AML-193 (cell line): ENCODE measurements around the gene QSOX2.
"Not testable (repeated sequence)": the region's sequence is repeated elsewhere in the genome, so short reads cannot be mapped to it uniquely, and the experiment has no call there.

Experiments
- DNase-seq, 2 experiments: peaks; one replicate each; lab custom pipeline; 2025; lab: John Stamatoyannopoulos, UW

The QSOX2 gene

DNA sequence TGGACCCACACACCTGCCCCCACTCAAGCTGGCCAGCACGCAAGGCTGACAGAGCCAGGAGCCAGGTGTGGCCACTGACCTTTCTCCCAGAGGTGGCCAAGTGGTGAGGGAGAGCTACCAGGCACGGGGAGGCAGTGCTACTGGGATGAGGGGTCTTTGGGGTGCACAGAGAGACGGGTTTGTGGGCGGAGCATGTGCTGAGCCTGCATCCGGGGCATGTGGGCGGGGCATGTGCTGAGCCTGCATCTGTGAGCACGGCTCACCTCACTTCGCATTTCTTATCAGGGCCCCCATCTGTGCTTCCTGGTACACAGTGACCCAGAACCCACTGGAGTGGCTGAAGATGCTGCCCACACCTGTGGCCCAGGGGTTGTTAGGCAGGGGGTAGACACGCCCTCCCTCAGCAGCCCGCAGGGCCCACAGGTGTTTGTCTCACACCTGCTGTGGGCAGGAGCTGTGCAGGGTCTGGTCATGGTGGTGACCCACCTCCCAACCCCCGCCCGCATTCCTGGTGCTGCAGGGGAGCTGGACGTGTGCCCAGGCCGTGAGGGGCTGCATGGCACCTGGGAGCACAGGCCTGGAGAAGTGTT is 36.8 kb upstream of the QSOX2 start:
- no peak for DNase-seq

DNA sequence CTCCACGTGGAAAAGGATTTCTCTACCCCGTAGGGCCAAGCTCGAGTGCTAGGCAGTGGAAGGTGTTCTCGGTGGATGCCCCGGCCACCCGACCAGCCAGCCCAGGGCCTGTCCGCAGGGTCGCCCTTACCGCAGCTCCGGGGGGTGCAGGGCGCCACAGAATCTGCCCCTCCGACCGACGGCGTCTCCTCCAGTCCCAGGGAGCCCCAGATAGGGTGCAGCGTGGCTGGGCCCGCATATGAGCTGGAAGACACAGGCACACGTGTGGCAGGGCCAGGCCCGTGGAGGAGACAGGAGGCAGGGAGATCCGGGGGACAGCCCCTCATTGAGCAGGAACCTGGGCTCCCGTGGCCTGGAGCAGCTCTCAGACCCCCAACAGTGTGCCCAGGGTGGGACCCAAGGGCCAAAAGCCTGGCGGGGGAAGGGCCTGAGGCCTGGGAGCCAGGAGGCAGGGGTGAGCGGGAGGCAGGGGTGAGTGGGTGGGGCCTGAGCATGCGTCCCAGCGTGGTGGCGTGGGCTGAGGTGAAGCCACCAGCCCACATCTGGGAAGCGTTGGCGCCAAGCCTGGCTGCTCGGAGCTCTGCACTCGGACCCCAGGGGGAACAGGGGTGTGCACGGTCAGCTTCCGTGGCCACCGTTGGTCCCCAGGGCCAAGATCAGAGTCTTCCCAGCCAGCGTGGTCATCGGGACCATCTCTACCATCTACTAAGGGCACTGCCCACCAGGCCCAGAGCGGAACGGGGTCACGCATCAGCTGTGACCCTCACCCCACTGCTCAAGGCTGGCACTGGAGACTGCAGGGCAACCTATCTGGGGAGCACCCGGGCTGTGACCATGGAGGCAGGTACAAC is 36.0 kb upstream of the QSOX2 start:
- no peak for DNase-seq

DNA sequence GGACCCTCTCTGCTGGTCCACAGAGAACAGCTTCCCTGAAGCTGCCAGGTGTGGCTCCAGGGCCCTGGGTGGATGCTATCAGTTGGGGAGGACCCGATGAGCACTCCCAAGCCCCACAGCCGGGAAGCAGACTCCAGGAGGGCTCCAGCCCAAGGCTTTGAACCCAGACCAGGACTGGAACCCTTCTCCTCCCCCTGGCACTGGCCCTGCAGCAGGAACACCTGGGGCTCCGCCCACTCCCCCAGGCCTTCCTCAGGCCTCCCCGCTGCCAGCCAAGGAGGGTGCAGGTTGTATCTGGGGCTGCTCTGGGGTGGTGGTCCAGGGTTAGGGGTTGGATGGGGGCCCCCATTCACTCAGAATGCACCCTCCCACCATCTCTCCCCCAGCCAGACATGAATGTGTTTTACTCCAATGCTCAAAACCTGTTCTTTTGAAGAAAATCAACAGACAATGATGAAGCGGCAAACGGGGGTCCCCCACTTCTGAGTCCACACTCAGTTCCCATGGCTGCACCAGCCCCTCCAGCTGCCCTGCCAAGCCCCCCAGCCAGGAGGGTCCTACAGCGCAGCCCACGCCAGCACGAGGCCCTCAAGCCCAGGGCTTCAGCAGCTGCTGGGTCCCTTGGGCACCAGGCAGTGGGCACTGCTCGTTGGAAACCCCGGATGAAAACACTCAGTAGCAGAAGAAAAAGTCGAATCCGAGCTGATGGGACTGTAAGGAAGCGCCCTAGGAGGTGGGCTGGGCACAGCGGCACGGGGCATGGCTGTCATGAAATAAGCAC is 35.1 kb upstream of the QSOX2 start:
- no peak for DNase-seq

DNA sequence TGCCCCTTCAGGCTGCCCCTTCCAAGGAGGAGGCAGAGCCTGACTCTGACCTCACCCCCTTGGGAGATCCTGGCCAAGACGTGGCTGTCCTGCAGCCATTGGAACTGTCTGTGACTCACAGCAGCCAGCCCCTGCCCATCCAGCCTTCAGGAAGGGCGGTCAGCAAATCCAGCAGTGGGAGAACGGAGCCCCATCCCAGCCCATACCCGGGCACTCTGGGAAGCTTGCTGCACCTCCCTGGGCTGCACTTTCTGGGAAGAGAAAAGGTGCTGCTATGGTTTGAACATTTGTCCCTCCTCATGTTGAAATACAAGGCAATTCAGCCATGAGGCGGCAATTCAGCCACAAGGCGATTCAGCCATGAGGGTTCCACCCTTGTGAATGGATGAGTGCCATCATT is 33.9 kb upstream of the QSOX2 start:
- DNase-seq: no peak

DNA sequence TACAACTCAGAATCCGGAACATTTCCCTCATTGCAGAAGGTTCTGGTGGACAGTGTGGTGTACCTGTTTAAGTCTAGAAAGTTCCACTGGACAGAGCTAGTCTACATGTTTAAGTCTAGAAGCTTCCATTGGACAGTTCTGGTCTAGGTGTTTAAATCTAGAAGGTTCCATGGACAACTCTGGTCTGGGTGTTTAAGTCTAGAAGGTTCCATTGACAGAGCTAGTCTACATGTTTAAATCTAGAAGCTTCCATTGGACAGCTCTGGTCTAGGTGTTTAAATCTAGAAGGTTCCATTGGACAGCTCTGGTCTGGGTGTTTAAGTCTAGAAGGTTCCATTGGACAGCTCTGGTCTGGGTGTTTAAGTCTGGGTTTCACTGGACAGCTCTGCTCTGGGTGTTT is 33.3 kb upstream of the QSOX2 start:
- DNase-seq: no peak

DNA sequence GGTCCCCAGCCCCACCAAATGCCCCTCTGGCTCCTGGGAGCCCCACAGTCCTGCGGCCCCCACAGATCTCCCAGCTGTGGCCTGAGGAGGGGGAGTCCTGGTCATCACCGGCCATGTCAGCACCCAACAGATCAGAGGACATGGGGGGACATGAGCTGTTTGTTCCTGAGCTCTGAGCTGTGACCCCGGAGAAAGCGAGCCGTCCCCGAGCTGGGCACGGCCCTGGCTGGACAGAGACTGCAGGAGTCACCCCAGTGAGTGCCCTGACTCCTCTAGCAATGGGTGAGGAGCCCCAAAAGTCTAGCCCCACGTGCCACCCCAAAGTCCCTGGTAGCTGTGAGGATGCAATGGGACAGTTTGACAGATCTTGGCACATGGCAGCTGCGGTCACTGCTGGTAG is 32.6 kb upstream of the QSOX2 start:
- no peak for DNase-seq

DNA sequence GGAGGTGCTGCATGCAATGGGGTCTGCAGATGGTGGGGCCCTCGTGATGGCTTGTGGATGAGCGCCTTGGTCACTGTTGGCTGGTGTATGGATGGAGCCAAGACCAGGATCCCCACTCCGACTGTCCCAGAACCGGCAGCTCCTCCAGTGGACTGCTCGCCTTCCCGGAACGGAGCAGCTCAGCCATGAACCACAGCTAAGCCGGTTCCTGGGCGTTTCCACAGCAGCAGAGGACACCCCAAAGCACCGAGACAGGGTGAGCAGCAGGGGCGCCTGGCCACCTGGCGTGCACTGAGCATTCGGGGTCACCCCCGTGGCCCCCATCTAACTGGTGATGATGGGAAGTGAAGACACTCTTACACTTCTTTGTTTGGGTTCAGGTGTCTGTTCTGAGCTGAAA is 32.1 kb upstream of the QSOX2 start:
- DNase-seq: no peak

DNA sequence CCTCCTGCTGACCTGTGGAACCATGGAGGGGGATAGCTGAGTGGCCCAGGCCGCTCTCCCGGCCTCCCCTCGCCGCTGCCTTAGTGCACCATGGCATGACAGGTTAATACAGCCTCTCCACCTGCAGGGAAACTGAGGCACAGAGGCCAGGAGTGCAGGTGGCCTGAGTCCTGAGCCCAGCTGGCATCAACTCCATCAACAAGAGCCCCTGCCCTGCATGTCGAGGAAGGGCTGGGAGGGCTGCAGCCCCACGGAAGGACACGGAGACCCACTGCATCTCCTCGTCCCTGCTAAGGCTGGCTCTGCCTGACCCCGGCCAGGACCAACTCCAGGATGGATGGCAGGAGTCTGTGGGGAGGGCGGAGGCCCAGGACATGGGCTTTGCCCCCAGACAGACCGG is 31.1 kb upstream of the QSOX2 start:
- no peak for DNase-seq

DNA sequence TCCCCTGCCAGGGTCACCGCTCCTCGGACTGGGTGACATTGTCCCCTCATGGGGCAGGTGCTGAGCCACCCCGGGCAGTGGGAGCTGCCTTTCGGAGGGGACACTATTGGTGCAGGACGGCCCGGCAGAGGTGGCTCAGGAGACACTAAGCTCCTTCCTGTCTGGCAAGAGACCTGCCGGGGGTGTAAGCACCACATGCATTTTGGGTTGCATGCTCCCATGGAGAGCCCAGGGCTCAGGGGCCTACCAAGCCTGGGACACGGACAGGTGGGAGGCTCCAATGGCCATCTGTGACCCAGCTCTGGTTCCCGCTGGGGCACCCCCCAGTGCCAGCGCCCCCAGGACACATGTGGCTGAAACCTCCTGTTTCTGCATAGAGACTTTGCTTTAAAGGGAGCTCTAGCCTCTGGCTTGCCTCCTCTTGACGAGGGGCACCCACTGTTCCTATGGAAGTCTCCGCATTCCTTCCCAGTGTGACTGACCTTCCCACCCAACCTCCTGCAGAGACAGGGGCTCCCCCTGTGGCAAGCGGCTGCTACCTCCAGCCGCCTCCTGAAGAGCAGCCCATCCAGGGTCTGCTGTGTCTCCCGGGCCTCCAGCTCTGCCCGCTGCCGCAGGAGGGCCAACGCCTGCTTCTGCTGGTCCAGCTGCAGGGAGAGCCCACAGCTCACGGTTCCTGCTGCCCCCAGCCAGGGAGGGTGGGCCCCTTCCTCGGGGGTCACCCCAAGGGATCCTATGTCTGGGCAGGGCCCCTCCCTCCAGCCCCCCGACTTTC is 30.2 kb upstream of the QSOX2 start:
- no peak for DNase-seq

DNA sequence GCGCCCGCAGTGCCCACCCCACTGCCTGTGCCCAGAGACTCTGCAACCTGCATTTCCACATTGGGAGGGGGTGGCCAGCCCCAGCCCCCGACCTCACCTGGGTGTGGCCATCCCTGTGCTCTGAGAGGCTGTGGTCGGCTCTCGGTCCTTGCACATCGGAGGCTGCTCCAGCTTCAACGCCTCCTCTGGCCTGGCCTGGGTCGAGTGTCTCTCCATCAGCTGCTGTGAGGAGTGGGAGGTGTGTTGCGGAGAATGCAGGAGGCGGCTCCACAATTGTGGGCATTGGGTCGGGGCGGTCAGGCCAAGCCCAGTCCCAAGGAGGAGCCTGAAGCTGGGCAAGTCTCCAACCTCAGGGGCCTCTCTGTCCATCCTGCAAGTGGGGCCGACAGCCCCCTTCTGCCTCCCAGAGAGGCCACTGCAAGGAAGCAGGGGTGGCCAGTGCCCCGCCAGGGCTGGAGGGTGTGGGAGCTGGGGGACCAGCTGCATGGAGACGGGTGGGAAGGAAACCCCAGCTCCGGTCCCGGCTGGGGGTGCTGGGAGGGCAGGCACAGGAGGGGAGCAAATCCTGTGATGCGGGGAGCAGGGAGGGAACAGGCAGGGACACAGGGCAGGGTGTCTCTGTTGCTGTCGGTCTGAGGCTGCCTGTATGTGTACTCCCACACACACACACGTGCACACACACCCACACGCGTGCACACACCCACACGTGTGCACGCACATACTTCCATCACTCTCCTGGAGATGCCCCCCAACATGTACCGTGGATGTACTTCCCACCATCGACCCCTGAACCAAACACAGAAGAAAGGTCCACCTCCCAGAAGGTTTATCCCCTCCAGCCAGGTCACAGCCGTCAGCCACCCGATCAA is 29.4 kb upstream of the QSOX2 start:
- DNase-seq: no peak

DNA sequence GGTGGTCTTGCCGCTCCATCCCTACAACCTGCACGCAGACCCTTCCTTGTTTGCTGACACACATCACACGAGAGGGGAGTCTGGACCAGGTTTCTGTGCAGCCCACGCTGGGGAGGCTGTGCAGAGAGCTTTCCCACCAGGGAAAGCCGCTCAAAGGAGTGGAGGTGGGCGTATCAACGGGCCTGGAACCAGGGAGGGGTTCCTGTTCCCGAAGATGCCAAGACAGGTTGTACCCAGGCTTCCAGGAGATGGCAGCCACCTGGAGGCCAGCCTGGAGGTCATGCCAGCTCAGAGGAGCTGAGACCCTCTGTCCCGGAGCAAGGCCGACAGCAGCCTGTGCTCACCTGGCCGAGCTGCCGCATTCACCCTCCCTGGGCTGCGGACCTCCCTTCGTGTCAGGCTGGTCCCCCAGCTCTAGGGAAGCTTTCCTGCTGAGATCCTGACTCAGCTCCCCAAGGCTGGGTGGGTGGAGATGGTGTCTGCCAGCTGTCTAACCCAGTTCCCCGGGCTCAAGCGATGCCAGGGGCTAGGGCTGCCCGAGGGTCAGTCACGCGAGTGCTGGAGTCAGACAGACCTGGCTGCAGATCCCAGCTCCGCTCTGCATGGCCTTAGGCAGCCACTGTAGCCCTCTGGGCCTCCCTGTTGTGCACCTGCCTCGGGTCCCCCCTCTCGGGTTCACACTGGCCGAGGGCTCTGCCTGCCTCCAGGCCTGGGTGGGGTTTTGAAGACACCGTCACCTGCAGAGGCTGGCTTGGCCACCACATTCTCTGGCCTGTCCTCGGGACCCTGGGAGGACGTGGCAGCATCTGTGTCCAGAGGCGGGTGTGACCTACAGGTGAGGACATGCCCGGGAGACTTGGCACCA is 28.5 kb upstream of the QSOX2 start:
- no peak for DNase-seq

DNA sequence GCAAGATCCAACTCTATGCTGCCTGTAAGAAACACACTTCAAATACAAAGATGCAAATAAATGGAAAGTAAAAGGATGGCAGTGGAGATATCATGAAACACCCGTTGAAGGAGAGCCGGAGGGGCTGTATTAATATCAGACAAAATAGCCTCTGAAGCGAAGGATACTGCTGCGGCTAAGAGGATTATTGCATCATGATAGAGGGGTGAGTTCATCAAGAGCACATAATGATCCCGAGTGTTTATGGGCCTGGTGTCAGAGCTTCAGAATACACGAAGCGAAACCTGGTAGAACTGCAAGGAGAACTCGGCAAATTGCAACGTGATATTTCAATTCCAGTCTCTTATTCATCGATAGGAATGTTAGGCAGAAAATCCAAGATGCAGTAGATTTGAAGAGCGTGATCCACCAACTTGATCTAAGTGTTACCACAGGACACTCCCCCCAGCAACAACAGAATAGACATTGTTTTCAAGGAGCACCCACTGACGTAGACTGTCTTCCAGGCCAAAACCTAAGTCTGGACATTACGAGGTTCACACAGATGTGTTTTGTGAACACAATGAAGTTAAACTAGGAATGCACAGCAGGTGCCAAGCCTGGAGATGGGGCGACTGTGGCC is 27.7 kb upstream of the QSOX2 start:
- no peak for DNase-seq

DNA sequence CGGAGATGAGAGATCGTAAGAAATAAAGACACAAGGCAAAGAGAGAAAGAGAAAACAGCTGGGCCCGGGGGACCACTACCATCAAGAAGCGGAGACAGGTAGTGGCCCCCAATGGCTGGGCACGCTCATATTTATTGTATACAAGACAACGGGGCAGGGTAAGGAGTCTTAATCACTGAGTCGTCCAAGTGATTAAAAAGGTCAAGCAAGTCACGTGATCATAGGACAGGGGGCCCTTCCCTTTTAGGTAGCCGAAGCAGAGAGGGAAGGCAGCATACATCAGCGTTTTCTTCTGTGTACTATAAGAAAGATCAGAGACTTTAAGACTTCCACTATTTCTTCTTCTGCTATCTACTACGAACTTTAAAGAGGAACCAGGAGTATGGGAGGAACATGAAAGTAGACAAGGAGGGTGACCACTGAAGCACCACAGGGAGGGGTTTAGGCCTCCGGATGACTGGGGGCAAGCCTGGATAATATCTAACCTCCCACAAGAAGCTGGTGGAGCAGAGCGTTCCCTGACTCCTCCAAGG is 24.6 kb upstream of the QSOX2 start:
- DNase-seq: no peak

DNA sequence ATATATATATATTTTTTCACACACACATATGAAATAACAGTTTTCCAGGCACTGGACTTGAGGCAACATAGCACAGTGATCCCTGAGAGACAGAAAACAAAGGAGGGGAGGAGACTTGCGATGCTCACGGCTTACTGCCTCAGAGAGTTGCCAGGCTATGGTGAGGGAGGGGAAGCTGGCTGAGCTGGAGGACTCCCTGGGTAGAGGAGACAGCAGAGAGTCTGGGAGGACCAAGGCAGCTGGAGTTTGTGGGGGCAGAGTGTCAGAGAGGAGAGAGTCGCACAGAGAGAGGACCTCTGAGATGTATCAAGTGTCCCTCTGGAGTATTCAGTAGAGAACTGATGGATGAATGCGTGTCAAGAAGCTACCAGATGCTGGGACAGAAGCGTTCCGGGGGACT is 23.1 kb upstream of the QSOX2 start:
- DNase-seq: no peak

DNA sequence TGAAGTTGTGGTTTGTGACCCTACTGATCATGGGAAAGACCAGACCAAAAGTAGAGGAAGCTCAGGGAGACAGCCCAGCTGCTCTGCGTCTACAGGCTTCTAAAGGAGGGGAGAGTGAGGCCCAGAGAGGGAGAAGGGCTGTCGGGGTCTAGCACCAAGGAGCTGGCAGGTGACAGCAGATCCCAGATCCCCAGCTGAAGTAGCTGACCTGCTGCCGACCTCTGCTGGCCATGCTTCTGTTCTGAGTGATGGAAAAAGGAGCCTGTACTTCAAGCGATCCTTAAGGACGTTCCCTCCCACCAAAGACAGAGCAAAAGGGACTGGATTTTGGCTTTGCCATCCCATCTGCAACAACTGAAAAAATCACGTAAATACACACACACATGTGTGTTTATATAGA is 22.7 kb upstream of the QSOX2 start:
- no peak for DNase-seq

DNA sequence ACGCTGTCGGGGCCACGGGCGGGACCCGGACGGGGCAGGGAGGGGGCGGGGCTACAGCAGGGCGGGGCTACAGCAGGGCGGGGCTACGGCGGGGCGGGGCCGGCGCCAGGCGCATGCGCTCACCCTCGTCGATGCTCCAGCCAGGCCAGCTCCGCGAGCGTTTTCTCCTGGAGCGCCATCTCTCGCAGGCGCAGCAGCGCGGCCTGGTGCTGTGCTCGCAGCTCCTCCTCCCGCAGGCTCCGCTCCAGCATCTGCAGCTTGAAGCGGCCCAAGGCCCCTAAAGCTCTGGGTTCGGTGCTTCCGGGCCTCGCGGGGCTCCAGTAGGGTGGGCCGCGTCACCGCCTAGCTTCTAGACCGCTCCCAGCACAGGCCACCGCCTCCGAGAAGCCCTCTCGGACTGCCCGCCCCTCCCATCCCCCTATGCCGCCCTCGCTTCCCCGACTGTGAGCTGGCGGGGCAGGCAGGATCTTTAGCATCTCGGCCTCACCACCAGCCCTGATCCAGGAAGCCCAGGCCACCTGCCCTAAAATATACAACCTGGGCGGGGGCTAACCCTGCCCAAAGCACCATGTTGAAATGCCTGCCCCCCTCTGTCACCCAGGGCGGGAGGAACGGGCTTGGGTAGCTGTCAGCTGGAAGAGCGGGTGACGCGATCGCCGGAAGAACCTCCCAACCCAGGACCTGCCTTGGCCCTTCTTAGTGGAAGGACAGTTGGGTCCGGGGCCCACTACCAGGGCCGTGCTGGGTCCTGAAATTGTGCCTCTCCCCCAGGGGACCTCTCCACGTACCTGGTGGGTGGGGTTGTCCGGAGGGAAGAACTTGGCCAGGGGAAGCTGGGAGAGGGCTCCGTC is 21.9 kb upstream of the QSOX2 start:
- DNase-seq: peak; percentile 64 to 69

DNA sequence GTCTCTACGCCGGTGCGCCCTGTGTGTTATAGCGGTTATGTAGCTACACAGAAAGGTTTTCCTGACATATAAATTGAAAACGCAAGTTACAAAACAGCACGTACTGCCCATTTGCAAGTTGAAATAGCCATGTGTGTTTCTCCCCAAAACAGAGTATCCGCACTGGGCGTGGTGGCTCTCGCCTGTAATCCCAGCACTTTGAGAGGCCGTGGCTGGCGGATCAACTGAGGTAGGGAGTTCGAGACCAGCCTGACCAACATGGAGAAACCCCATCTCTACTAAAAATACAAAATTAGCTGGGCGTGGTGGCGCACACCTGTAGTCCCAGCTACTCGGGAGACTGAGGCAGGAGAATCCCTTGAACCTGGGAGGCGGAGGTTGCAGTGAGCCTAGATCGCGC is 21.0 kb upstream of the QSOX2 start:
- DNase-seq: not testable (repeated sequence)

DNA sequence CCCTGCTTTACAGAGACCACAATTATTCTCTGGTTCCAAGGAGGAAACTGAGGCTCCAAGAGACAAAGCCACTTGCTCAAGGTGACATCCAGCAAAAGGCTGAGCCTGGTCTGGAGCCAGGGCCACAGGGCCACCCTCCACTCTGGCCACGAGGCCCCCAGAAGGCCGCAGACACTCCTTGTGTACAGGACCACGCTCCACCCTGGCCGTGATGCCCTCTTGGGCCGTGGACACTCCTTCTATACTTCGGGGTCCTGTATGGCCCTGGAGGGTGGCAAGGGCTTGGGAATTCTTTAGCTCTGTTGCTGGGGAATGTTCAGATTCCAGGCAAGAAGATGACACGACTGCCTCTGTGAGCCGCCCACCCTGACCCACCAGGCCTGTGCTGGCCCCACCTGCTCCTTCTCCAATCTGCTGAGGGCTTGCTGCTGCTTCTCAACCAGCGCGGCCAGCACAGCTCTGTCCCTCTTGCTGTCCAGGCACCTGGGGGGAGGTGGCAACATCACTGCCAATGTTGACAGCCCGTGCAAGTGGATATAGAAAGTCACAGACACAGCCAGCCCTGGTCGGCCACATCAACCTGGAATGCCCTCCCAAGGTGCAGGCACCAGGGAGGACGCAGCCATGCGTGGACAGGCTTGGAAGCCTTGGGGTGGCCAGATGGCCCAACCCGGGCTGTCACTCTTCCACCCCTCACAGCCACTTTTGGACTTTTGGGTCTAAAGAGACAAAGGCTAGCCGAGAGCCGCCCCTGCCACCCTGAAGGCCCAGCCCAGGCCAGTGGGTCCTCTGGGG is 20.1 kb upstream of the QSOX2 start:
- no peak for DNase-seq
